NCI-H1417 (cell line): ENCODE measurements around the gene STAG3.
"Not testable (repeated sequence)": the region's sequence is repeated elsewhere in the genome, so short reads cannot be mapped to it uniquely, and the experiment has no call there.

Experiments
- DNase-seq, 3 experiments: peaks; one replicate each; lab custom pipeline; 2025; lab: John Stamatoyannopoulos, UW

Gene STAG3

GRCh38 chr7:100247152-100247757 lies 69.5 kb downstream of the STAG3 start:
- DNase-seq = peak; percentile 78 to 92 (median 79)

- DNase-seq = no peak
Observed at GRCh38 chr7:100248483-100248882, 70.8 kb downstream of the STAG3 start.

- DNase-seq = no peak
Observed at GRCh38 chr7:100257017-100257416, 79.3 kb downstream of the STAG3 start.

- not testable (repeated sequence) for DNase-seq
Observed at GRCh38 chr7:100259984-100260383, 82.3 kb downstream of the STAG3 start.

- DNase-seq = not testable (repeated sequence)
Observed at GRCh38 chr7:100262896-100263295, 85.2 kb downstream of the STAG3 start.
